IPS DF 4.7 (cell line): ENCODE results near the gene CUX1.
"Not testable (repeated sequence)": the region's sequence is repeated elsewhere in the genome, so short reads cannot be mapped to it uniquely, and the experiment has no call there.

ENCODE experiments used
- DNase-seq: peaks from one replicate; pipeline ENCODE4 v3.0.0-alpha.2; 2013; ENCODE audit warnings: low spot score; ENCODE audit errors: extremely low read depth

Gene CUX1

GRCh38 chr7:102203218-102203617 is 385.8 kb downstream of the CUX1 start:
- DNase-seq, result no peak

GRCh38 chr7:102204212-102204611 is 386.8 kb downstream of the CUX1 start:
- no peak for DNase-seq

DNA sequence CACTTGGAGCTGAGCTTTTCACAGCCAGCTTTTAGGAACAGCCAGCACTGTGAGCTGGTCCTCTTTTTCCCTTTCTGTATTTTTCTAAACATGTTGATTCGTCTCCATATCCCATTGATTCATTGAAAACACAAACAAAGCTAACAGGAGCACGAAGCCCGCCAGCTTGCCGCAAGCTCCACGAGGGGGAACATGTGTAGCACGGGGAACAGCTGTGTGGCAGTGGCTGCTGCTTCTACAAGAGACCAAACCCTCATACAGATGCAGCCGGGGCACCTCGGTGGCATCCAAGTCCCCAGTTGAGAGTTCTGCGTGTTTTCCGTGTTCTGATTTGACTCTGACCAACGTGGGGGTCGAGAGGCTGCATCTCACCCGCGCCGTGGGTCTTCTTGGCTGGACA is 388.5 kb downstream of the CUX1 start:
- DNase-seq, result no peak

DNA sequence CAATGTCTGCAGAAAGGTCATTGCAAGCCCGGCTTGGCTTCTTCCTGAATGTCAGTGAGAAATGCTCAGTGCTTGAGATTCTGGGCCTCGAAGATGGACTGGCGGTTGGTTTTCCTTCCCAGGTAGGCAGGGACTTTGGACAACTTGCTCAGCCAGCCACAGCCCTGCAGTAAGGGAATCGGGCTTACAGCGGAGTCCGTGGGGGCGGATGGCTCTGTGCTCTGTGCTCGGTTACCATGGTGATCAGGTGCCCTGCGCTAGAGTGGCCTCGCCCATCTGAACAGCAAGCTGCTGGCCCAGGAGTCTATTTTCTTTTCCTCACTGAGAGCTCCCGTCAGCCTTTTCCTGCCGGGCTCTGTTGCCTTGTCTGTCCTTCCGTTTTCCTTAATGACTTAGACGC is 391.4 kb downstream of the CUX1 start:
- no peak for DNase-seq

DNA sequence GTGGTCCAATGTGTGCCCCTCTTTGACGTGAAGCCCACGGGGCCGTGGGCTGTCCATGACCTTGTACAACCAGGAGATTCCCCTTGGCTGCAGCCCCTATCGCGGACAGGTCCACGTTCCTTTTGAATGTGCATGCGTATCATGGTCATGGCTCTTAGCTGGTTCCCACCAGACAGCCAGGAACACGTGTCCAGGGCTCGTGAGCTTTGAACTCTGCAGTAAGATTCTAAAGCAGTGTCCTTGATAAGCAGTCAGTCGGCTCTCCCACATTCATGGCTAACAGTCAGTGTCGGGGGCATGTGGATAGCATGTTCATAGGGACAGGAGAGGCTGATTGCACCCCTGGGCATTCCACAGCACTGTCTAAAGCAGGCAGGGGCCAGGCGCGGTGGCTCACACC is 393.4 kb downstream of the CUX1 start:
- DNase-seq, result no peak

DNA sequence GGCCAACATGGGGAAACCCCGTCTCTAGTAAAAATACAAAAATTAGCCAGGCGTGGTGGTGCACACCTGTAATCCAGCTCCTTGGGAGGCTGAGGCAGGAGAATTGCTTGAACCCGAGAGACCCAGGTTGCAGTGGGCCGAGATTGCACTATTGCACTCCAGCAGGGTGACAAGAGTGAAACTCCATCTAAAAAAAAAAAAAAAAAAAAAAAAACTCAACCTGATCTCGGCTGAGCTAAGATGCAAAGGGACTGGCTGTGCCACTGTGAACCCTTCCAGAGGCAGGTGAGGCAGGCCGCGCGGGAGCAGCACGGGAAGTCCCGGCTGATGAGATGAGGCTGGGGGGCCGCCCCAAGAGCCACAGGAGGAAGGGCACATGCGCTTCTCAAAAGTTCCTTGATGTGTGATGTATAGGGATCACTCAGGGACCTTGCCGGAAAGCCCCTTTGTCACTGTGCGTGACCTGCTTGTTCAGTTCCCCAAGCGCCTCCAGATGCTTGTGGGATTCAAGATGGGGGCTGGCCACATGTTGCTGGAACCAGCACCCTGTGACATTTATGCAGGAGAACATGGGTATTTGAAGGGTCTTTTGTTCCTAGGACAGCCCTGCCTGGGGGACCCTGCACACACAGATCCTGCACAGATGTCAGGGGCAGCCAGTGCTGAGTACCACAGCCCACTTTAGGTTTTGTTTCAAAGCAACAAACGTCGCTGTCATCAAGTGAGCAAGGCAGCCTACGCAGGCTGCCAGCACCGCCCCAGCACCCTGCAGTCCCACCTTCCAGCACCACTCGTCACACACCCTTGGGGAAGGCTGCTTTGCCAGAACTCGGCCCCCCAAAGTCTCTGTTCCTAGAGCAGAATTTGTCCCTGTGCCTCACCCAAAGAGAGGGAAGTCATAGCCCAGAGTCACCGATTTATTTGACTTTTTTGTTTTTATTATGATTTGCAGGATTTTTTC is 394.4 kb downstream of the CUX1 start:
- DNase-seq, result no peak

DNA sequence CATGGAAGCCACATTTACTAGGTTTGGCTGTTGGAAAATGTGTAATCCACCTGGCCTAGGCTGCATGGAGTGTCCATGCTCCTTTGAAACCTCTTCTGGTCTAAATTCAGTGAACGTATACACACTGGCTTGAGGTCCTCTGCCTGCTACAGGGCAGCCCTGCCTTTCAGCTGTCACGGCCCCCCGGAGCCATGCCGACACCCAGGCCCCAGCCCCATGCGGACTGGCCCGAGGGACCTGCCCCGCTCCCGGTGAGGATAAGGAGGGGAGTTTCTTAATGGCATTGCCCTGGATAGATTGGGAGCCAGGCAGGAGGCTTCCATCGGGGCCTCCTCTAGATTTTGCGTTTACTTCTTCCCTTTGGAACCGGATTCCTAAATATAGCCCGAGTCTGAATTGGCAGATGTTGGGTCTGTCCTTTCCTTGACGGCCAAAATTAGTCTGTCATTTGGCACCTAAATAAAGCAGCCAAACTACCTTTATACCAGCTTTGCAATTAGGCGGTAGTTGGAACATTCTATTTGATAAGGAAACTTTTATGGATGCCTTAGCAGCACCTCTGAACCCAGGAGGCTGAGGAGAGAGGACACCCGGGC is 397.1 kb downstream of the CUX1 start:
- no peak for DNase-seq

GRCh38 chr7:102215256-102215655 is 397.8 kb downstream of the CUX1 start:
- DNase-seq, result no peak

DNA sequence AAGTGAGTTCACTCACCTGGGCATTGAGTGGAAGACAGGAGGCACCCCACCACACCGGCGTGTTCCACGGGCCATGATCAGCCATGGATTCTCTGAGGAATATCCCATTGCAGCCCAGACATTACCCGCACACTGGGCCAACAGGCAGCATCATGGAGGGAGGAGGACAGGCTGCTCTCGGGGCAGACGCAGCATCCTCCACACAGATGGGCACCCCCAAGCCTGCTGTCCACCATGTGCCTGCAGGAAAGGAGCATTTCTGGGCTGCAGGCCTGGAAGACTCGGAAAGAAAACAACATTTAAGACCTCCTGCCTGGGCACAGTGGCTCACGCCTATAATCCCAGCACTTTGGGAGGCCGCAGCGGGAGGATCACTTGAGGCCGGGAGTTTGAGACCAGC is 398.3 kb downstream of the CUX1 start:
- no peak for DNase-seq

GRCh38 chr7:102216573-102217314 is 399.3 kb downstream of the CUX1 start:
- DNase-seq, result no peak

DNA sequence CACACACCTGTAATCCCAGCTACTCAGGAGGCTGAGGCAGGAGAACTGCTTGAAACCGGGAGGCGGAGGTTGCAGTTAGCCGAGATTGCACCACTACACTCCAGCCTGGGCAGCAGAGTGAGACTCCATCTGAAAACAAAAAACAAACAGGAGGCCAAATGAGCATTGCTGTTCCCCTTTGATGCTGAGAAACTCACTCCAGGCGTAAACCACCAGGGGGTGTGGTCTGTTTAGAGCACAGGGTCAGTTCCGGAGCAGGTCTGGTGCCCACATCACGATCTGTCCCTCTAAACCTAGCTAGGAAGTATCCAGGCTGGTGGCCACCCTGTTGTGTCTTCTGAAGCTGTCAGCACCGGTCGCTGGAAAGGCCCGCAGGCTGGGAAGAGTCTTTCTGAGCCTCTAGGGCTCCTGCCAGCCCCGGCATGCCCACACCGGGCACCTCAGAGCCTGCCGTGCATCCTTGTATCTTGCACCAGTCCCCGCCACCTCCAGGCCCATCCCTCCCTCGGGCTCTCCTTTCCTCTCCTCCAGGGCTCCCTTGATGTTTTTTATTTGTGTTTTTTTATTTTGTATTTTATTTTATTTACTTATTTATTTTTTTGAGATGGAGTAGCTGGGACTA is 402.9 kb downstream of the CUX1 start:
- DNase-seq, result no peak

DNA sequence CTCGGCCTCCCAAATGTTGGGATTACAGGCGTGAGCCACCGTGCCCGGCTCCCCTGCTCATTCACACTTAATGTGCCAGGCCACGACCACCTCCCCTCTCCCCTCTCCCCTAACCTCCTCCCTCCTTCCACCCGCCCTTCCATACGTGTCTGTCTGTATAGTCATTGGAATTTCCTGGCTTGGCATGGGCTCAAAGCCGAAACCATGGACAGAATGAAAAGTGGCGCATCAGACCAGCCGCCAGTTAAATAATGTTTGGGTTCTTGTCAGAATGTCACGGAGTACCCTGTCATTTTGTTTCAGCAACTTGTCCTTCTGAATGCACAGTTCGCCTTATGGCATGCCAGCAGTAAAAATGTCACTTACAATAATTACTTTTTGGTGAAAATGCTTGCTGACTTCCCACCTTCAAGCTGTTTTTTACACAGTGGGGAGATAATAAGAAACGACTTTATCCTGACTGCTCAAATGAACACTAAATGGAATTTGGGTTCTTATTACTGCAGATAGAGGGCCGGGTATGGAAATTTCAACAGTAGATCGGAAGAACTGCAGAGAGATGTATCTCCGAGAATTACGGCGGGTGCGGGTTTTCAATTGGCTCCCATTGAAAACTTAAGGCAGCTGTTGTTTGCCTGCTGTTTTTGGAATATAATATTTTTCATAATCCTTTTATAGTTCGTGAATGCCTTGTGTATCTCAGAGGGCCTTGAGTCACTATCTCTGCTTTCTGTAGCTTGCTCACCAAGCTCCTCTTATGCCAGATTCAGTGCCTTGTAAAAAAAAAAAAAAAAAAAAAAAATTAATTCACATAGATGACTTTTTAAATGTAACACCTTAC is 403.8 kb downstream of the CUX1 start:
- no peak for DNase-seq

- DNase-seq, result no peak
Measured at GRCh38 chr7:102221961-102222360, 404.5 kb downstream of the CUX1 start.

DNA sequence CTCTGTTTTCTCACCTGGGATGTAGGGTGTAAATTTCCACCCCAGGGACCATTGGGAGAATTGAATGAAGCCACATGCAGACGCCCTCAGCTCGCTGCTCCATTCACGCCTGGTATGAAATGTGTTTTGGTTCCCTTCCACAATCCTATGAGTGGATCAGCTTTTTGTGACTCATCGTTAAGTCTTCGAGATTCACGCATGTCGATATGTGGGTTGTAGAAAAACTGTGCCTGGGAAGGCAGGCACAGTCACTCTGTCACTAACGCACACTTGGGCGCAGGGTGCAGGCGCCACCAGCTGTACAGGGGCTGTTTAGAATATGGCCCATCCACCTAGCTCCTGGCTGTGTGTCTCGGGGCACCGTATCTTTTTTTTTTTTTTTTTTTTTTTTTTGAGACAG is 405.0 kb downstream of the CUX1 start:
- no peak for DNase-seq

- DNase-seq, result no peak
Measured at GRCh38 chr7:102223184-102223583, 405.8 kb downstream of the CUX1 start.

DNA sequence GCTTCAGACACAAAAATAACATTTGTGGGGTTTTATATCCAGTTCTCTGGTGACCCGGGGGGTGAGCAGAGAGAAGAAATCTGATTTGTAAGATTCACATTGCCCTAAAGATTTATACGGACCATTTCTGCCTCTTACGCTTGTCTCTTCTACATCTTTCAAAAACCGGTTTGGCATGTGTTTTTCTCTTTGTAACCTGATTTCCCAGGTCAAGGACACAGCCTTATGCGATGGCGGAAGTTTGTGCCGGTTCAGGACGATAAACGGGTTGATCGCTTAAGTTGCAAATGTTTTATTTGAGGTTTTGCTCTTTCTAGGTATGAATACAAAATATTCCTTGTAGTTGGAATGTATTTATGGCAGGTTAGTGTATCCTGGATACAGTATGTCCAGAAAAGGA is 407.6 kb downstream of the CUX1 start:
- DNase-seq, result no peak

GRCh38 chr7:102227371-102227770 is 409.9 kb downstream of the CUX1 start:
- no peak for DNase-seq

- DNase-seq, result no peak
Measured at GRCh38 chr7:102228935-102229334, 411.5 kb downstream of the CUX1 start.

DNA sequence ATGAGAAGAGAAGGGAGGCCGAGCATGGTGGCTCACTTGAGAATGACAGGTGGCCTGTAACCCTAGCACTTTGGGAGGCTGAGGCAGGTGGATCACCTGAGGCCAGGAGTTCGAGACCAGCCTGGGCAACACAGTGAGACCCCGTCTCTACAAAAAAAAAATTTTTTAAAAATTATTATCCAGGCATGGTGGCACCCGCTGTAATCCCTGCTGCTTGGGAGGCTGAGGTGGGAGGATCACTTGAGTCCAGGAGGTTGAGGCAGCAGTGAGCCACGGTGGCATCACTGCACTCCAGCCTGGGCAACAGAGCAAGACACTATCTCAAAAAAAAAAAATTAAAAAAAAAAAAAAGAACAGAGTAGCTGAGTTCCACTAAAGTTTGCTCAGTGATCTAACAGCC is 412.7 kb downstream of the CUX1 start:
- DNase-seq, result not testable (repeated sequence)

GRCh38 chr7:102230593-102230992 is 413.2 kb downstream of the CUX1 start:
- DNase-seq, result no peak
